ENCODE results near the gene ZNF318.
"Not testable (repeated sequence)": the region's sequence is repeated elsewhere in the genome, so short reads cannot be mapped to it uniquely, and the experiment has no call there.

The ZNF318 gene

GRCh38 chr6:43369174-43370002 is at the start of gene ZNF318:
ZNF318 (minus strand) TSS chr6:43369647; CDS start chr6:43369365, 282 bp downstream.
- DNase-seq (ENCODE audit: low read depth) = peak; percentile 92

GRCh38 chr6:43416935-43417334 is 47.5 kb upstream of the ZNF318 start:
- DNase-seq (ENCODE audit: low read depth) = no peak

- DNase-seq (ENCODE audit: low read depth) = not testable (repeated sequence)
These were observed 45.8 kb upstream of the ZNF318 start for GRCh38 chr6:43415275-43415674.

GRCh38 chr6:43413002-43413401 is 43.6 kb upstream of the ZNF318 start:
- DNase-seq (ENCODE audit: low read depth) = no peak

GRCh38 chr6:43412541-43412940 is 43.1 kb upstream of the ZNF318 start:
- no peak for DNase-seq (ENCODE audit: low read depth)

GRCh38 chr6:43410776-43411175 is 41.3 kb upstream of the ZNF318 start:
- DNase-seq (ENCODE audit: low read depth) = not testable (repeated sequence)

- no peak for DNase-seq (ENCODE audit: low read depth)
These were observed 38.8 kb upstream of the ZNF318 start for GRCh38 chr6:43408259-43408658.

GRCh38 chr6:43407296-43407695 is 37.8 kb upstream of the ZNF318 start:
- DNase-seq (ENCODE audit: low read depth) = no peak

GRCh38 chr6:43405354-43405753 is 35.9 kb upstream of the ZNF318 start:
- DNase-seq (ENCODE audit: low read depth) = no peak

GRCh38 chr6:43402820-43403219 is 33.4 kb upstream of the ZNF318 start:
- DNase-seq (ENCODE audit: low read depth) = no peak

- no peak for DNase-seq (ENCODE audit: low read depth)
These were observed 32.3 kb upstream of the ZNF318 start for GRCh38 chr6:43401730-43402129.

GRCh38 chr6:43399932-43400487 is 30.6 kb upstream of the ZNF318 start:
- DNase-seq (ENCODE audit: low read depth) = no peak

- DNase-seq (ENCODE audit: low read depth) = no peak
These were observed 27.1 kb upstream of the ZNF318 start for GRCh38 chr6:43396408-43397149.

GRCh38 chr6:43395776-43396175 is 26.3 kb upstream of the ZNF318 start:
- no peak for DNase-seq (ENCODE audit: low read depth)

GRCh38 chr6:43394982-43395381 is 25.5 kb upstream of the ZNF318 start:
- no peak for DNase-seq (ENCODE audit: low read depth)

GRCh38 chr6:43393602-43394001 is 24.2 kb upstream of the ZNF318 start:
- DNase-seq (ENCODE audit: low read depth) = no peak

GRCh38 chr6:43393133-43393532 is 23.7 kb upstream of the ZNF318 start:
- DNase-seq (ENCODE audit: low read depth) = not testable (repeated sequence)

- no peak for DNase-seq (ENCODE audit: low read depth)
These were observed 22.1 kb upstream of the ZNF318 start for GRCh38 chr6:43391440-43392031.

- DNase-seq (ENCODE audit: low read depth) = not testable (repeated sequence)
These were observed 21.4 kb upstream of the ZNF318 start for GRCh38 chr6:43390753-43391439.

GRCh38 chr6:43389730-43390295 is 20.4 kb upstream of the ZNF318 start:
- DNase-seq (ENCODE audit: low read depth) = no peak

GRCh38 chr6:43386492-43386891 is 17.0 kb upstream of the ZNF318 start:
- no peak for DNase-seq (ENCODE audit: low read depth)

Data from activated T-cell treated with anti-CD3 and anti-CD28 coated beads for 48 hours (primary cell).